H4 (cell line): ENCODE measurements around the gene KCNH6. TPM values are rescaled to one million over a fixed set of nuclear protein-coding genes. Genes with fewer than 3 reads are reported as not detected.

Experiments used
- DNase-seq: peaks from one replicate; pipeline ENCODE4 v3.0.0-alpha.2; 2015; ENCODE audit warnings: low spot score
- total RNA-seq: library from RNA; depleted of rRNA; stranded (reverse); fragments of >200 nt; shearing (Covaris generic); gene quantifications from 2 replicates; pipeline ENCODE4 v1.2.3, GENCODE V29; 2014

Gene KCNH6
- total RNA-seq, 1 experiment from 2014 or later: not detected

GRCh38 chr17:63550817-63551639, 27.9 kb downstream of the KCNH6 start:
- DNase-seq: no peak

DNA sequence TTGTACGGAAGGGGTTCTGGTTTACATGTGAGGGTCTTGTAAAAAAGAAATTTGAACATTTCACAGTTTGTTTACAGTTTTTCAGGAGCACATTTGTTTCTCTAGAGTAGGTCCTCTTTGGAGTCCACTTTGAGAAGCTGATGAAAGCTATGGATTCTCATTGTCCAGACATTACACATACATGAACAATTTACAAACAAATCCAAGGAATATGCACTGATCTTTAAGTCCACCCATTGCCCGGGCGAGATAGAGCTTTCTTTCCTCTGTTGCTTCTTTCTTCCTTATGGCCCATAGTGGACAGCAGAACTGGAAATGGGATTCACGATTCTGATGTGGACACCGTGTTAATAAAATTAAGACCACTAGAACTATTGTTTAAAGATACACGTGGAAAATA, 29.1 kb downstream of the KCNH6 start:
- no peak for DNase-seq

GRCh38 chr17:63555500-63556156, 32.5 kb downstream of the KCNH6 start:
- DNase-seq: no peak

DNA sequence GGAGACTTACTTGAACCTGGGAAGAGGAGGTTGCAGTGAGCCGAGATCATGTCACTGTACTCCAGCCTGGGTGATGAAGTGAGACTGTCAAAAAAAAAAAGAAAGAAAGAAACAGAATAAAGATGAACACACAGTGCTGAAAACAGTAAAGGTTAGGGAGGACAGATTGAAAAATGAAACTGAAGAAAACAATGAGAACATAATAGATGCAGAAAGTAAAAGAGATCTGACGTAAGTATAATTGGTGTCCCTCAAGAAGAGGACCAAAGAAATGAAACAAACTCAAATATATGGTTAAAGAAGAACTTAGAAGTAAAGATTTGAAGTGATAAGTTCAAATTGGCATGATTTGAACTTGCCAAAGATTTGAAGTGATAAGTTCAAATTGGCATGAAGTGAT, 34.3 kb downstream of the KCNH6 start:
- no peak for DNase-seq

DNA sequence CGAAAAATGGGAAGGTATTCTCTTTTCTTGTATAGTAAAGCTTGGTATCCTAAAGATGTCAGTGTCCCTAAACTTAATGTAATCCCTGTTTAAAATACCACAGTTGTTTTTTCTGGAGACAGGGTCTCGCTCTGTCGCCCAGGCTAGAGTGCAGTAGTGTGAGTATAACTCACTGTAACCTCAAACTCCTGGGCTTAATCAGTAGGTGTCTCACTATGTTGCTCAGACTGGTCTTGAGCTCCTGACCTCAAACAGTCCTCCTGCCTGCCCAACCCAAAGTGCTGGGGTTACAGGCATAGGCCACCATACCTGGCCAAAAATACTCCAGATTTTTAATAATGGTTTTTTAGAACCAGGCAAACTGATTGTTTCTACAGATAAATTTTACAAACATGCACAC, 35.3 kb downstream of the KCNH6 start:
- DNase-seq: no peak

DNA sequence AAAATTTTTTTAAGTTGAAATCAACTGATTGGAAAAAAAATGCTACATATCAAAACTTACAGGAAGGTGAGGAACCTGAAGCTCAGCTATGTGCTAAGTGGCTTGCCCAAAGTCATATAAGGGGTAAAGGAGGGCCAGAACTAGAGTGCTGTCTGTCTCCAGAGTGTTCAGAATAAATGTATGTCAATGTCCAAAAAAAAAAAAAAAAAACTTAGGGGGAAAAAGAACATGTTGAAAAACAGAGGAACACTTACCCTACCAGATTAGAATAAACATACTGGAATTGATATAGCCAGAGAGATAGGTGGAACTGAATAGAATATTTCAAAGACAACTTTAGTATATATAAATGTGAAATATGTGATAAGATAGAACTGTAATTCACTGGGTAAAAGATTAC, 38.7 kb downstream of the KCNH6 start:
- no peak for DNase-seq

- DNase-seq: no peak
These were observed 40.2 kb downstream of the KCNH6 start for GRCh38 chr17:63563339-63563738.

DNA sequence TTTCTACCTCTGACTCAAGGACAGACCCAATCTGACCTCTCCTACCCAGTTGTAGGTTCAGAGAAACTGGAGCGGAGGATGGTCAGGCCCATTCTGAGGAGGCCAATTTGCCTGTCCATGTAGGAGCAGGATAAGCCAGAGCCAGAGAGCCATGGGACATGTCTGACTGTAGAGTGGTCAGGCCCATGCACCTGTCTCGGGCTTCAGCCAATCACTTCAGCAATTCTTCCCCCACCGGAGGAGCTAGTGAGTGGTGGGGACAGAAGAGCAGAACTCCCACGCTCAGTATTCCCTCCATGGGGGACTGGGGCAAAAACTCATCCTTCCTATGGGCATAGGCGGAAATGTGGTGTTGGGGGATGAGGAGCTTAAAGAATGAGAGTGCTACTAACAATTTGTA, 41.4 kb downstream of the KCNH6 start:
- no peak for DNase-seq

DNA sequence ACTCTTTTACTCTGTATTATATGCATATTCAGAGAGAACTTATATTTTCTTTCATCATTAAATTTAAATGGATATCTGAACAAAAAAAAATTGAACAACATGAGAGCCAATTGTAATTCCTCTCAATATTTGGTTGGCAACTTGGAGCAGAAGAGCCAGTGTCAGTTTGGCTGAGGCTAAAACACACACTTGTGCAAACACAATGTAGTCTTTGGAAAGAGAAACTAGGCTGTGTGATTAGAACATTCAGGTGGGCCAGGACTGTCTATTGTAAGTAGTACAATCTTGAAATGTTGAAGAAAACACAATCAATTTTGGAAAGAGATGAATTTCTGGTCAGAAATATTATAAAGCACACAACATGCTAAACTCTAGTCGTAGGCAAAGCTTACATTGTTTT, 44.1 kb downstream of the KCNH6 start:
- DNase-seq: no peak

- DNase-seq: no peak
These were observed 45.4 kb downstream of the KCNH6 start for GRCh38 chr17:63568563-63568962.

GRCh38 chr17:63571632-63572310, 48.6 kb downstream of the KCNH6 start:
- DNase-seq: no peak

DNA sequence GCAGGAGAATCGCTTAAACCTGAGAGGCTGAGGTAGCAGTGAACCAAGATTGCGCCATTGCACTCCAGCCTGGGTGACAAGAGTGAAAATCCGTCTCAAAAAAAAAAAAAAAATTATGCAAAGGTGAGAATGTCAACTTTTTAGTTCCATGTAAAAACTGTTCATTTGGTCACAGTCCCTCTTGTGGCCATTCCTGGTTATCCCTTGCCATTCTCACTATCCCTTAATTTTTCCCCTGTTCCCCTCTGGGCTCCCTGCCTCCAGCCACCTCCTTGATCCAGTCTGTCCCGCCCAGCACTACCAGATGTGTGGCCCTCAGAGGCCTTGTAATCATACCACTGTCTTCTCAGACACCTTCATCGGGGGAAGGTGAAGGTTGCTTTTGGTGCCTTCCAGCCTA, 50.5 kb downstream of the KCNH6 start:
- DNase-seq: no peak

DNA sequence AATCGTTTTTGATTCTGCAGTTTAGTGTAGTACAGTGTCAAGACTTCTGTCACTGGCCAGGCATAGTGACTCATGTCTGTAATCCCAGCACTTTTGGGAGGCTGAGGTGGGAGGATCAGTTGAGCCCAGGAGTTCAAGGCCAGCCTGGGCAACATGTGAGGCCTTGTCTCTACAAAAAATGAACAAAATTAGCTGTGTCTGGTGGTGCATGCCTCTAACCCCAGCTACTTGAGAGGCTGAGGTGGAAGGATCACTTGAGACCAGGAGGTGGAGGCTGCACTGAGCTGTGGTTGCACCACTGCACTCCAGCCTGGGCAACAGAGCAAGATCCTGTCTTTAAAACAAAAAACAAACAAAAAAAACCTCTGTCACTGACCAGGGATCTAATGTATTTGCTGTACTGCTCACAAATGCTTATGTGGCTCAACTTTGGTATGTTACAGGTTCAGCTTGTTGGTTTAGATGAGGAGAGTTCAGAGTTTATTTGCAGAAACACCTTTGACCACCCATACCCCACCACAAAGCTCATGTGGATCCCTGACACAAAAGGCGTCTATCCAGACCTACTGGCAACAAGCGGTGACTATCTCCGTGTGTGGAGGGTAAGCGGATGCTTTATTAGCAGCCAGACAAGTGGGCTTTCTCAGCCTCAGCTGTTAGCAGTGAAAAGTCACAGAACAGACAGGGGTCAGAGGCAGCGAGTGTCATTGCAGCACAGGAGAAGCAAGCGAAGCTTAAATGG, 55.0 kb downstream of the KCNH6 start:
- no peak for DNase-seq

DNA sequence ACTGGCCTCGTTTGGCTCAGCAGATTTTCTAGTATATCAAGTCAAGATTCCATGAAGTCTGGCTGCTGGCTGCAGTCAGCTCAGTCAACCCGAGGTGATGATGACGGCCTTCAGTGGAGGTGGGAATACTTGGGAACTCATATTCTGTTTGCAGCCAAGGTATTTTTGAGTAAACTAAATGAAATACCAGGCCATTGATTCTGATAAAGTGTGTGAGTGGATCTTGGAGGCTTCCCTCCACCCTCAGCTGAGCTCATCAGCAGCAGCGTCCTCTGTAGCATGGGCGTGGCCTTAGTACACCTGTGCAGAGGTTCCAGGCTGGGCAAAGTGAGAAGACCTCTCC, 55.6 kb downstream of the KCNH6 start:
- no peak for DNase-seq

- DNase-seq: no peak
These were observed 56.5 kb downstream of the KCNH6 start for GRCh38 chr17:63579633-63580032.

- DNase-seq: no peak
These were observed 64.6 kb downstream of the KCNH6 start for GRCh38 chr17:63587770-63588169.

GRCh38 chr17:63588797-63589196, 65.6 kb downstream of the KCNH6 start:
- no peak for DNase-seq

DNA sequence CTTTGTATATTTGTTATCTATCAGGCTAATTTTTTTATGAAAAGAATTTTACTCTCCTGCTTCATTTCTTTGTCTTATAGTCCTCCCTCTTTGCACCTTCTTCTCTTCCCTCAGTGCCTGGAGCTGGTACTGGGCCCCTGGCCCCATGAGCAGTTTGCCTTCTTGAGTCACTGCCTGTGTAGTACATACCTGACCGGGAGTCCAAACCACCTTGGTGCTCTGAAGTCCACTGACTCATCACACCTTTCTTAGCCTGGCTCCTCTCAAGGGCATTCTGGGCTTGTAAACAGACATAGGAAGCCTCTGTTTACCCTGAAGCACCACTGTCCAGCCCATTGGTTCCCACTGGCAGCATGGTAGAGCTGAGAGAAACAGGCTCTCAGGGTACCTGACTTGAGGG, 66.5 kb downstream of the KCNH6 start:
- no peak for DNase-seq

- no peak for DNase-seq
These were observed 69.6 kb downstream of the KCNH6 start for GRCh38 chr17:63592797-63593196.

GRCh38 chr17:63595132-63595531, 72.0 kb downstream of the KCNH6 start:
- DNase-seq: no peak
